Large intestine (tissue), 12 donors: Measurements from ENCODE around the gene RBMS1. TPM values are rescaled to one million over a fixed set of nuclear protein-coding genes. Genes with fewer than 3 reads are reported as not detected.

Source experiments
- DNase-seq, 2 donors: peaks; one replicate each; pipeline versions ENCODE4 v3.0.0 to v3.0.0-alpha.2; 2013
- H3K27ac ChIP-seq: one replicate; pipeline ENCODE4 v1.5.1; 2013; ENCODE audit warnings: low read length
- H3K27me3 ChIP-seq: 2 replicates; pipeline ENCODE4 v1.6.1; 2013; ENCODE audit warnings: low read length; ENCODE audit not compliant: control insufficient read depth, insufficient read depth
- H3K36me3 ChIP-seq: 2 replicates; pipeline ENCODE4 v1.6.1; 2013; ENCODE audit warnings: low read length; ENCODE audit not compliant: control insufficient read depth, insufficient read depth
- H3K4me1 ChIP-seq: one replicate; pipeline ENCODE4 v1.6.1; 2013; ENCODE audit warnings: low read length; ENCODE audit not compliant: control insufficient read depth, insufficient read depth
- H3K4me3 ChIP-seq: one replicate; pipeline ENCODE4 v1.5.1; 2013; ENCODE audit warnings: low read length
- H3K9me3 ChIP-seq: one replicate; pipeline ENCODE4 v1.6.1; 2013; ENCODE audit warnings: mild to moderate bottlenecking, low read depth, low read length, moderate library complexity; ENCODE audit not compliant: control insufficient read depth
- WGBS: methylation state at CpG from one replicate; pipeline ENCODE4 v1.1.5; 2013; ENCODE audit warnings: low lambda C conversion rate; ENCODE audit not compliant: insufficient coverage; 5-methylcytosine and 5-hydroxymethylcytosine counted together
- long read RNA-seq, 11 donors: transcript quantifications; one replicate each; lab custom pipeline, GENCODE V29; 2026
- polyA plus RNA-seq: library from polyadenylated mRNA; unstranded; fragments of 120-200 nt; gene quantifications from one replicate; pipeline ENCODE4 v1.2.1, GENCODE V29; 2013

Gene RBMS1, protein sequence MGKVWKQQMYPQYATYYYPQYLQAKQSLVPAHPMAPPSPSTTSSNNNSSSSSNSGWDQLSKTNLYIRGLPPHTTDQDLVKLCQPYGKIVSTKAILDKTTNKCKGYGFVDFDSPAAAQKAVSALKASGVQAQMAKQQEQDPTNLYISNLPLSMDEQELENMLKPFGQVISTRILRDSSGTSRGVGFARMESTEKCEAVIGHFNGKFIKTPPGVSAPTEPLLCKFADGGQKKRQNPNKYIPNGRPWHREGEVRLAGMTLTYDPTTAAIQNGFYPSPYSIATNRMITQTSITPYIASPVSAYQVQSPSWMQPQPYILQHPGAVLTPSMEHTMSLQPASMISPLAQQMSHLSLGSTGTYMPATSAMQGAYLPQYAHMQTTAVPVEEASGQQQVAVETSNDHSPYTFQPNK
- 46.6 TPM for polyA plus RNA-seq
- long read RNA-seq, donor 1, full-length matches to known transcripts: 1 of 1 reads
- long read RNA-seq, donor 1, partial matches to known transcripts: 0 of 1 reads
- long read RNA-seq, donor 1, other reads (novel, unspliced or antisense): 0 of 1 reads
- long read RNA-seq, donor 2, full-length matches to known transcripts: 3 of 3 reads
- long read RNA-seq, donor 2, partial matches to known transcripts: 0 of 3 reads
- long read RNA-seq, donor 2, other reads (novel, unspliced or antisense): 0 of 3 reads
- long read RNA-seq, donor 3: 0 reads
- long read RNA-seq, donor 4: 0 reads
- long read RNA-seq, donor 5, full-length matches to known transcripts: 3 of 3 reads
- long read RNA-seq, donor 5, partial matches to known transcripts: 0 of 3 reads
- long read RNA-seq, donor 5, other reads (novel, unspliced or antisense): 0 of 3 reads
- long read RNA-seq, donor 6, full-length matches to known transcripts: 5 of 5 reads
- long read RNA-seq, donor 6, partial matches to known transcripts: 0 of 5 reads
- long read RNA-seq, donor 6, other reads (novel, unspliced or antisense): 0 of 5 reads
- long read RNA-seq, donor 7, full-length matches to known transcripts: 4 of 9 reads
- long read RNA-seq, donor 7, partial matches to known transcripts: 5 of 9 reads
- long read RNA-seq, donor 7, other reads (novel, unspliced or antisense): 0 of 9 reads
- long read RNA-seq, donor 8, full-length matches to known transcripts: 2 of 2 reads
- long read RNA-seq, donor 8, partial matches to known transcripts: 0 of 2 reads
- long read RNA-seq, donor 8, other reads (novel, unspliced or antisense): 0 of 2 reads
- long read RNA-seq, donor 9, full-length matches to known transcripts: 4 of 4 reads
- long read RNA-seq, donor 9, partial matches to known transcripts: 0 of 4 reads
- long read RNA-seq, donor 9, other reads (novel, unspliced or antisense): 0 of 4 reads
- long read RNA-seq, donor 10, full-length matches to known transcripts: 8 of 8 reads
- long read RNA-seq, donor 10, partial matches to known transcripts: 0 of 8 reads
- long read RNA-seq, donor 10, other reads (novel, unspliced or antisense): 0 of 8 reads
- long read RNA-seq, donor 11, full-length matches to known transcripts: 5 of 20 reads
- long read RNA-seq, donor 11, partial matches to known transcripts: 15 of 20 reads
- long read RNA-seq, donor 11, other reads (novel, unspliced or antisense): 0 of 20 reads

DNA sequence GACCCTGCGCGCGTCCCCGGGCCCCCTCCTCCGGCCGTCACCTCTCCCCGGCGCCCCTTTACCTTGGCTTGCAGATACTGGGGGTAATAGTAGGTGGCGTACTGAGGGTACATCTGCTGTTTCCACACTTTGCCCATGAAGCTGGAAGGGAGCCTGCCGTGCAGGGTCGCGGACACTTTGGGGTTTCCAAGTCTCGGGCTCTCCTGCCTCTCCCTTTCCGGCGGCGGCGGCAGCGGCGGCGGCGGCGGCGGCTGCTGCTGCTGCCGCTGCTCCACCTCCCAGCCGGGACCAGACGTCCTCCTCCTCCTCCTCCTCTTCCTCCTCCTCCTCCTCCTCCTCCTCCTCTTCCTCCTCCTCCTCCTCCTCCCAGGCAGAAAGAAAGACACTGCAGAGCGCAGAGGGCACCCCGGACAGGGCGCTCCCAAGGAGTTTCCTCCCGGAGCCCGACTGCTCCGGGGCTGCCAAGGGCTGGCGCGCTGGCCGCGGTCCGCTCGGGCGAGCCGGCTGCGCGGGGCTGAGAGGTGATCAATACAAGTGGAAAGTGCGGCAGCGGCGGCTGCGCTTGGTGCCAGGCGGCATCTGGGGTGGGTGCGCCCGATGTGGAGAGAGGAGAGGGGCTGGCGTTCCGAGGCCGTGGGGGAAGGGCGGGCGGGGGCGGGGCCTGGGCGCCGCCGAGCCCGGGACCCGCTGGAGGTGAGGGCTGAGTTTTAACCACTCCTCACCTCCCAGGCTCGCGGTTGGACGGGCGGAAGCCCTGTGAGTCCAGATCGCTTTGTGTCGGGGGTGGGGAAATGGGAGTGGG is at the start of gene RBMS1:
RBMS1 (minus strand) TSS at position 581 of the 802 bp plus-strand sequence; CDS start at position 137, 444 bp downstream.
- peak within 1 kb of the TSS; percentile 72 for H3K27ac ChIP-seq

DNA sequence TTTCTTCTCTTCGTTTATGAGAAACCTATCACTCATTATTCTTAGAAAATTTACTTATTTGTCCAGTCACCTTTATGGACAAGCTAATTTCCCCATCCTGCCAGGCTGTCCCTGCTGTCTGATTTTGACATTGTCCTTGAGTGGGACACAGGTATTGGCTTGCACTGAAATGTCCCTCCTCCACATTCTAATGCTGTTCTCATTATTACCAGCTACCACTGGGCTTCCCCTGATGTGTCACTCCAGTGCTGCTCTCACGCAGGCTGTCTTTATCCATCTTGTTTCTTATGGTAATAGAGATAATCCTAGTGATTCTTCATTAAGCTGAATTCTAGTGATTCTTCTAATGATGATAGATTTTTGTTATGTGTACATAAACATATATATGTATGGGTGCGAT is 48.1 kb upstream of the RBMS1 start:
- no peak for DNase-seq
- 85% methylated on average over 1 of the region's 3 CpGs for WGBS

More for the DNA sequence above, at the start of gene RBMS1:
- Histone ChIP-seq H3K36me3 (no peaks in the 10 kb centered on the region), H3K27me3 (peaks cover 16% of the 10 kb centered on the region), H3K4me3 (peak within 1 kb of the TSS; percentile 77), H3K4me1 (peaks cover 4% of the 10 kb centered on the region), H3K9me3 (no peaks in the 10 kb centered on the region)
- WGBS: no CpG with 5 or more reads among the region's 66 CpGs
- DNase-seq: peak; percentile 40 to 65

DNA sequence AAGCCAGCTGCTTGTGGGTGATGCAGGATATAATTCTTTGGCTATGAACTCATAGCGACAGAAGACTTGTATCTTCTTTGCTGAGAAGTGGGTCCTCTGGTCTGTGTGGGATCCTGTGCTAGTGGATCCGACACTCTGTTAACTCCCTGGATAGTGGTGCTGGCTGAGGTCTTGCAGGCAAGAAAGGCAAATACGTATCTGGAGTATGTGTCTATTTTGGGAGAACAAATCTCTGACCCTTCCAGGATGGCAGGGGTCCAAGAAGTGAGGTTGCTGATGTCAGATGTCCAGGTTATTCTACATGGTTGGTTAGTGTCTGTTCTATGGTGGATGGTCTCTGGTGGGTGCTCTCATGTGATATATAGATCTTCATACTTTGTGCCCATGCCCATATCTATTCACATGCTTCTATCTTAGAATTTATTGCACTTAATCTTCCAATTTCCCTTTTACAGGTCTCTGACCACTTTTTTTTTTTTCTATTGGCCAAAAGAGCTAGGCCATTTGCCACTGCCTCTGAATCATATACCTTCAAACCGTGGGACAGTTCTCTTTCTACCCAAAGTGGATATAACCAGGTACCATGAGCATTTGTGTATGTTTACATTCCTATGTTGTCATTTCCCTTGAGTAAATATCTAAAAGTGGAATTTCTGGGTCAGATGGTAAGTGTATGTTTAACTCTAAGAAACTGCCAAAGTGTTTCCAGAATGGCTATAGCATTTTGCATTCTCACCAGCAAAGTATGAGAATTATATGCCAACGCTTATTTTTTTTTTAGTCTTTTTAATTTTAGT is 45.1 kb upstream of the RBMS1 start:
- DNase-seq: no peak
- 50% methylated on average over 2 of the region's 5 CpGs for WGBS
- H3K9me3 ChIP-seq: no peaks in the 10 kb centered on the region
- H3K27ac ChIP-seq: no peak overlapping the region
- H3K36me3 ChIP-seq: no peaks in the 10 kb centered on the region
- H3K27me3 ChIP-seq: no peaks in the 10 kb centered on the region
- no peak overlapping the region for H3K4me3 ChIP-seq
- H3K4me1 ChIP-seq: no peaks in the 10 kb centered on the region

More for the DNA sequence above, 48.1 kb upstream of the RBMS1 start:
- no peak overlapping the region for H3K27ac ChIP-seq
- H3K27me3 ChIP-seq: no peaks in the 10 kb centered on the region
- H3K4me1 ChIP-seq: no peaks in the 10 kb centered on the region
- no peak overlapping the region for H3K4me3 ChIP-seq
- H3K9me3 ChIP-seq: no peaks in the 10 kb centered on the region
- no peaks in the 10 kb centered on the region for H3K36me3 ChIP-seq

DNA sequence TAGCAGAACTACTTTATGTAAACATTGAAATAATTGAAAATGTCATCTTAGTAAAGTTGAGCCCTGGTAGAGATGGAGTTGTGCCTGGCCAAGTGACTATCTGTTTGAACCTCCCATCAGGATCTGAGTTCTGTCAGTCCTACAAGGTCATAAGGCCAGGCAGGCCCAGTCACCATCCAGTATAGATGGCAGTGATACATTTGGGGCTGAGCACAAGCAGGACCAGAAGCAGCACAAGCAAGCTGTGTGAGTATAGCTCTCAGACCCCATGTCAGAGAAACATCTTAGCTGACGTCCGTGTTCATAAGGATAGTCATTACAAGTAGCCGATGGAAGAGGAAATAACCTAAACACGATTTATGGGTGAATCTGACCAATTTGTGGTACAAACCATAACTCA is 44.5 kb upstream of the RBMS1 start:
- no peak for DNase-seq
- Histone ChIP-seq H3K4me1 (no peaks in the 10 kb centered on the region), H3K27me3 (no peaks in the 10 kb centered on the region), H3K4me3 (no peak overlapping the region), H3K9me3 (no peaks in the 10 kb centered on the region), H3K36me3 (no peaks in the 10 kb centered on the region), H3K27ac (no peak overlapping the region)
- WGBS: 91% methylated on average over 4 of the region's 4 CpGs

DNA sequence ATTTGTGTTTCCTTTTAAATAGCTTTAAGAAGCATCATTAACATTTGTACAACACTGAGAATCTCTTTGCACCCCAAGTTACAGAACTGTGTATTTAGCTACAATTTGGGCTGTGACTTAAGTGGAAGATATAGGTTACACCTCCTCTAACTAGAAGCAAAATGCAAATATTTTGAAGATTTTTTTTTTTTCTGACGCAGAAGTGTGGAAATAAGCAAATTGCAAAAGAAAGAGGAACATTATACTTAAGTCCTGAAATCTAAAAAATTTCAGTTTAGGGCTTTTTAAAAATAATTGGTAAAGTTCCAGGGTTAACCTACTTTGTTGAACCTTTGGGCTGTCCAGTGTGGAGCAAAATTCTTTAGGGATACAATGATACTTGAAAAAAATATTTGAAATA is 41.4 kb upstream of the RBMS1 start:
- no peaks in the 10 kb centered on the region for H3K4me1 ChIP-seq
- H3K4me3 ChIP-seq: no peak overlapping the region
- H3K9me3 ChIP-seq: no peaks in the 10 kb centered on the region
- no peaks in the 10 kb centered on the region for H3K36me3 ChIP-seq
- no peak overlapping the region for H3K27ac ChIP-seq
- 100% methylated on average over 1 of the region's 1 CpG for WGBS
- H3K27me3 ChIP-seq: no peaks in the 10 kb centered on the region
- DNase-seq: no peak

DNA sequence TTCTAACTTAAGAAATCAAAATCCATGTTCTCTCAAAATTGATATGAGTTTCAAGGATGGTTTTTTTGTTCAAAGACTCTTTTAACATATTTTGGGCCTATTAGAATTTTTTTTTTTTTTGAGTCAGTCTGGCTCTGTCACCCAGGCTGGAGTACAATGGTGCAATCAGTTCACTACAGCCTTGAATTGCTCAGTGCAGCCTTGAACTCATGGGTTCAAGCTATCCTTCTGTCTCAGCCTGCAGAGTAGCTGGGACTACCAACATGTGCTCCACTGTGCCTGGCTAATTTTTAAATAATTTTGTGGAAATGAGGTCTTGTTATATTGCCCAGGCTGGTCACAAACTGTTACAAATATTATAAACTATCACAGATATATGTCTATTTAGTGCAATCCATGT is 40.6 kb upstream of the RBMS1 start:
- H3K27me3 ChIP-seq: no peaks in the 10 kb centered on the region
- H3K36me3 ChIP-seq: no peaks in the 10 kb centered on the region
- no peak for DNase-seq
- no peaks in the 10 kb centered on the region for H3K4me1 ChIP-seq
- H3K4me3 ChIP-seq: no peak overlapping the region
- no peaks in the 10 kb centered on the region for H3K9me3 ChIP-seq
- H3K27ac ChIP-seq: no peak overlapping the region

DNA sequence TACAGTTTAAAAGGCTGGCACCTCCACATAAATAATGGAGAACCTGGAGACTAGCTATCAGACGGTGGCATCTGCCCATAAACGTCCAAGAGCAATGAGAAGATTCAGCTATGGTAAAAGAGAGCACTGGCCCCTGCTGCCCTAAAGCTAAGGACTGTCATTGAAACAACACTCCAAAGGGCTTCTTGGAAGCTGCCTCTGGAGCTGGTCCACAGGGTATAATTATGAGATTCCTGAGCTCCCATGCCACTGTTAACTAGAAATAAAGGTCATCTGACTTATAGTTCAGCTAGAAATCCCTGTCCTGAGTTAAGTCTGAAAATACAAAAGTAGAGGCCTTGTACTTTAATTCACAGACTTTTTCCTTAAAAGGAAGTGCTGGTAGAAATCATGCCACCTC is 39.9 kb upstream of the RBMS1 start:
- Histone ChIP-seq H3K27ac (no peak overlapping the region), H3K36me3 (no peaks in the 10 kb centered on the region), H3K4me1 (no peaks in the 10 kb centered on the region), H3K27me3 (no peaks in the 10 kb centered on the region), H3K4me3 (no peak overlapping the region), H3K9me3 (no peaks in the 10 kb centered on the region)
- no peak for DNase-seq
- no CpG with 5 or more reads among the region's 2 CpGs for WGBS

DNA sequence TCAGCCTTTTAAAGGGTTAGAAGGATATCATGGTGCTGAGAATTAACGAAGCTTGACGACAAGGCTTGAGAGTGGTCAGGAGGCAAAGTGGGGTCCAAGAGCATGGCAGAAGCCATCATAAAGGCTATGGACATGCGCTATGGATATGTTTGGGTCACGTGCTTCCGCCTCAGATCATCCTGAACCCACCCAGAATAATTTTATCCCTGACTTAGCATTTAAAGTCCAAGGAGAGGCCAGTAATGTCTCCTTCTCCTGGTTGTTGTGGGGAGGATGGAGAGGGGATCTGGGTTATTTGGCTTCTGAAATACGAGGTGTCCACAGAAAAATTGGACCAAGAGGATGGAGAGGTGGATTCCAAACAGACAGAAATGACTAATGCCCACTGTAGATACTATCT is 38.8 kb upstream of the RBMS1 start:
- H3K36me3 ChIP-seq: no peaks in the 10 kb centered on the region
- no peak overlapping the region for H3K4me3 ChIP-seq
- H3K4me1 ChIP-seq: no peaks in the 10 kb centered on the region
- WGBS: 100% methylated on average over 2 of the region's 6 CpGs
- H3K27ac ChIP-seq: no peak overlapping the region
- no peaks in the 10 kb centered on the region for H3K9me3 ChIP-seq
- no peaks in the 10 kb centered on the region for H3K27me3 ChIP-seq
- no peak for DNase-seq
